Astrocyte of the cerebellum (primary cell): ENCODE data around the gene GNAL.

Experiments used
- DNase-seq: peaks from one replicate; pipeline ENCODE4 v3.0.0-alpha.2; 2011; ENCODE audit warnings: low read depth
- H3K4me3 ChIP-seq: 2 replicates; pipeline ENCODE4 v1.5.1; 2011; ENCODE audit warnings: mild to moderate bottlenecking, low read depth, low read length, moderate library complexity
- CTCF ChIP-seq: IDR thresholded peaks from 2 replicates; pipeline ENCODE4 v1.5.1; 2012; ENCODE audit warnings: low read length, low read depth, moderate library complexity, mild to moderate bottlenecking; ENCODE audit errors: missing control alignments
- in situ Hi-C: cut with HindIII; loops from 2 replicates; pipeline ENCODE4 v1.10.0; 2017; ENCODE audit warnings: low sequenced_read_pairs

The GNAL gene

DNA sequence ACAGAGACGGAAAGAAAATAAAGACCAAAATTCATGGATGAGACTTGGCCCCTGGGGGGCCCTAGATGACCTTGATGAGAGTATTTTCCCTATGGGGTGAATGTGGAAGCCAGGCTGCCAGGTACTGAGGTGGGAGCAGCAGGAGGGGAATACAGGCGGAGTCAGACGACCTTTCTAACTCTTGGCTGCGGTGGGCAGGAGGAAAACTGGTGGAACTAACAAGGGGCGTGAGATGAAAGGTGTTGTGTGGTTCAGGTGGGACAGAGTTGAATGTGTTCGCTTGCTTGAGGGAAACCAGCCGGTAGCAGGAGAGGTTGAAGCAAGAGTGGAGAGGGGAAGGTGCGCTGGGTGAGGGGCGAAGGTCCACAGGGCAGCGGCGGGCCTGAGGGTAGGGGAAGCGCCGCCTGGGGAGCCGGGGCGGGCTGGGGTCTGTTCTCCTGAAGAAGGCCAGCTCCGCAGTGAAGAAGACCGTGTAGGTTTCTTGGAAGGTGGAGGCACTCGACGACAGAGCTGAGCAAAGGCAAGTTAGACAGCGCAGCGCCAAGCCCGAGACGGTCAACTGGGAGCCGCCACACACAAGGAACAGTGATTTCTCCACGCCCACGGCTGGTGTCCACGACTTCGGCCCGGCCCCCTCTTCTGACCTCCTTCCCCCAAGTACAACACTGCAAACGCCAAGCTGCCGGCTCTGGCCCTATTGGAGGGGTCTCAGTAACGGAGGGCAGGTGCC, 61.7 kb downstream of the GNAL start:
- in situ Hi-C loops = no loop called here
- H3K4me3 ChIP-seq = no peak overlapping the region

DNA sequence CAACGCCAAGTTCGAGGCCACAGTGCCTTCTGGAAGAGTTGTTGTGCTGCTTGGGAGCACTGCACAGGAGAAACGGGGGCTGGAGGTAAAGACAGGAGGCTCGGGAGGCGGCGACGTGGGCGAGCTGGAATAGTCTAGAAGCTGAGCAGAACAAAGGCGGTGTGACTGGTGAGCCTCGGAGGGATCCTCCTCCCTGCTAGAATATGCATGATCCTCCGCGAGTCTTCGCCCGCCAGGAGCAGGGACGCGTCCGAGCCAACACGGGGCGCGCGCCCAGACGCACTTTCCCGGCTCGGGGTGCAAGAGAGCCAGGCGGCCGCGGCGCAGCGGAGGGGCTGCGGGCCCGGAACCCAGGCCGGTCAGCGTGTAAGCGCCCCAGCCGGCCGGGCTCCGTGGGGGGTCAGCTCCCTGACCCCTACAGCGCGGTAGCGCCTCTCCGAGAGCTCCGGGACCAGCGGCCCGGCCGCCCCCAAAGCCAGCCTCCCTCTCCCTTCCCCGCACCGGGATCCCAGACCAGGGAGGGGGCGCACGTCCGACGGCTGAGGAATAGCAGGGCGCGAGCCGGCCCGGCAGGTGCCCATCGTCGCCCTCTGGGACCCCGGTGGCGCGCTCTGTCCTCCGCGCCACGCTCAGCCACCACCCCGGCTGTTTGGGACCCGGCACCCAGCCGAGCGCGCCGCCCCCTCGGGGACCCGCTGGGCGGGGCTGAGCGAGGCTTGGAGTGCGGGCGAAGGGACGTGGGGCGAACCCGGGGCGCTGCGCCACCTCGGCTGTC, 62.5 kb downstream of the GNAL start:
- in situ Hi-C loops = no loop called here
- no peak for TF ChIP-seq CTCF
- DNase-seq = no peak
- peak overlapping the region; percentile 14 for H3K4me3 ChIP-seq

More for the DNA sequence above, 61.7 kb downstream of the GNAL start:
- DNase-seq = no peak
- TF ChIP-seq CTCF = no peak

- DNase-seq = no peak
- peak overlapping the region; percentile 24 for H3K4me3 ChIP-seq
- TF ChIP-seq CTCF = no peak
- in situ Hi-C loops = no loop called here
Observed at GRCh38 chr18:11752116-11752911, 63.2 kb downstream of the GNAL start.

DNA sequence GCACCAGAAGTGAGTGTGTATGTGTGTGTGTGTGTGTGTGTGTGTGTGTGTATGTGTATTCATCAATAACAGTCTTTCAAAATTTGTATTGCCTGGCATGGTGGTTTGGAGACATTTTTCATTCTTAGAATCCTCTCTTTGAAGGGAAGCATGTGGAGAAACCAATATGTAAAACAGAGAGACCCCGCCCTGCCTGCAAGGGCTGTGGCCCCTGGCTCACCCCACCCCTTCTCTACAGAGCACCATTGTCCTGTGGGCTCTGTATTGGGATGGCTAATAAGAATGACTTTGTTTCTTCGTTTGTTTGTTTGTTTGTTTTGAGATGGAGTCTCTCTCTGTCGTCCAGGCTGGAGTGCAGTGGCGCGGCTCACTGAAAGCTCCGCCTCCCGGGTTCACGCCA, 65.9 kb downstream of the GNAL start:
- H3K4me3 ChIP-seq = no peak overlapping the region
- no peak for TF ChIP-seq CTCF
- DNase-seq = no peak
- in situ Hi-C loops = no loop called here

DNA sequence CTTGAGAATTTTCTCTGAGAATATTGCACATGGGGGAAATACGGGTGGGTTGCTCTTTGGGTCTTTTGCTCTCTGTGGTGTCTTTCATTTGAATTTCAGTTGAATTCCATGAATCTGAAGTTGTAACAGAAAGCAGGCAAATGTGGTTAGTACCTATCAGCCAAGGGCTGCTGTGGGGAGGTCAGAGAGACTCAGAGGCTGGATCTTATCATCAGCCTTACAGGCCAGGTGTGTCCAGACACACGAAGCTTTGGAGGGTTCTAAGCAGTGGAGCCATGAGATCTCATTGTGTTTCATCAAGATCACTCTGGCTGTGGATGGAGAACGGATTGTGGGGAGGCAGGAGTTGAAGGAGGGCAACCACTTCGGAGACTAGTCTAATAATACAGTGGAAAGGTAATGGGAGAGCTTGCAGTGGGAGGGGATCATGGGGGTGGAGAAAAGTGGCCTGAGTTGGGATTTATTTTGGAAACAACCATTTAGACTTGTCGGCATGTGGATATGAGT, 68.1 kb downstream of the GNAL start:
- no peak for TF ChIP-seq CTCF
- no peak overlapping the region for H3K4me3 ChIP-seq
- DNase-seq = no peak
- in situ Hi-C loops = no loop called here

GRCh38 chr18:11759456-11759855, 70.4 kb downstream of the GNAL start:
- no peak for TF ChIP-seq CTCF
- no peak overlapping the region for H3K4me3 ChIP-seq
- no peak for DNase-seq
- in situ Hi-C loops = no loop called here
